Liver (tissue), 9 donors: ENCODE results near the gene DCAF16. TPM values are rescaled to one million over a fixed set of nuclear protein-coding genes. Genes with fewer than 3 reads are reported as not detected.

ENCODE experiments used
- DNase-seq: peaks from one replicate; pipeline ENCODE4 v3.0.0-alpha.2; 2017; ENCODE audit warnings: low spot score
- H3K27ac ChIP-seq, 2 donors: one replicate each; pipeline ENCODE4 v1.7.0; 2013; ENCODE audit warnings: inconsistent platforms in 2 of 2, low read length in 2 of 2, control low read depth in 1 of 2, low read depth in 1 of 2, mild to moderate bottlenecking in 1 of 2
- H3K27me3 ChIP-seq, 4 donors: one replicate each; pipeline versions ENCODE4 v1.6.1 to v1.7.0; 2013; ENCODE audit warnings: low read length in 3 of 4, inconsistent platforms in 1 of 4, mild to moderate bottlenecking in 1 of 4, moderate library complexity in 1 of 4; ENCODE audit not compliant: control insufficient read depth in 4 of 4, insufficient read depth in 4 of 4
- H3K36me3 ChIP-seq, 4 donors: one replicate each; pipeline versions ENCODE4 v1.6.1 to v1.7.0; 2013; ENCODE audit warnings: low read length in 3 of 4, mild to moderate bottlenecking in 3 of 4, low read depth in 1 of 4, moderate library complexity in 1 of 4; ENCODE audit not compliant: control insufficient read depth in 4 of 4, insufficient read depth in 3 of 4
- H3K4me1 ChIP-seq, 4 donors: one replicate each; pipeline versions ENCODE4 v1.6.1 to v1.7.0; 2013; ENCODE audit warnings: low read length in 3 of 4, mild to moderate bottlenecking in 3 of 4, moderate library complexity in 1 of 4; ENCODE audit not compliant: control insufficient read depth in 4 of 4, insufficient read depth in 4 of 4
- H3K4me3 ChIP-seq, 3 donors: one replicate each; pipeline versions ENCODE4 v1.6.1 to v1.7.0; 2013; ENCODE audit warnings: low read length in 3 of 3, control low read depth in 1 of 3, low read depth in 1 of 3, mild to moderate bottlenecking in 1 of 3
- H3K9ac ChIP-seq, 2 donors: one replicate each; pipeline ENCODE4 v1.7.0; 2013; ENCODE audit warnings: low read length in 2 of 2, mild to moderate bottlenecking in 2 of 2, moderate library complexity in 2 of 2, control low read depth in 1 of 2, low read depth in 1 of 2
- H3K9me3 ChIP-seq, 4 donors: one replicate each; pipeline versions ENCODE4 v1.6.1 to v1.7.0; 2013; ENCODE audit warnings: low read length in 3 of 4; ENCODE audit not compliant: control insufficient read depth in 4 of 4
- EGR1 ChIP-seq, 2 donors: IDR thresholded peaks; 2 replicates each; pipeline ENCODE4 v1.6.1; 2016 to 2018; ENCODE audit warnings: antibody characterized with exemption in 2 of 2, low read depth in 2 of 2
- FOXA1 ChIP-seq: IDR thresholded peaks from 2 replicates; pipeline ENCODE4 v1.6.1; 2016; ENCODE audit warnings: antibody characterized with exemption
- FOXA2 ChIP-seq: IDR thresholded peaks from 2 replicates; pipeline ENCODE4 v1.6.1; 2016; ENCODE audit warnings: antibody characterized with exemption
- GABPA ChIP-seq, 2 donors: IDR thresholded peaks in 1 of 2; conservative IDR thresholded peaks in 1 of 2; 2 replicates each; pipeline ENCODE4 v1.6.1; 2016; ENCODE audit warnings: antibody characterized with exemption in 2 of 2, mild to moderate bottlenecking in 1 of 2, moderate library complexity in 1 of 2
- HNF4A ChIP-seq, 2 donors: conservative IDR thresholded peaks; 2 replicates each; pipeline ENCODE4 v1.6.1; 2016; ENCODE audit warnings: antibody characterized with exemption in 2 of 2, mild to moderate bottlenecking in 2 of 2
- HNF4G ChIP-seq: IDR thresholded peaks from 2 replicates; pipeline ENCODE4 v1.6.1; 2016; ENCODE audit warnings: antibody characterized with exemption
- NR2F2 ChIP-seq: IDR thresholded peaks from 2 replicates; pipeline ENCODE4 v1.6.1; 2016; ENCODE audit warnings: antibody characterized with exemption
- RAD21 ChIP-seq, 2 donors: IDR thresholded peaks; 2 replicates each; pipeline ENCODE4 v1.6.1; 2016; ENCODE audit warnings: antibody characterized with exemption in 2 of 2, mild to moderate bottlenecking in 2 of 2
- SP1 ChIP-seq: IDR thresholded peaks from 2 replicates; pipeline ENCODE4 v1.6.1; 2018; ENCODE audit warnings: antibody characterized with exemption, mild to moderate bottlenecking
- YY1 ChIP-seq: IDR thresholded peaks from 2 replicates; pipeline ENCODE4 v1.6.1; 2016; ENCODE audit warnings: antibody characterized with exemption, mild to moderate bottlenecking
- WGBS: extraction: QIAGEN DNeasy Blood & Tissue Kit; methylation state at CpG from one replicate; pipeline ENCODE4 v1.1.7; 2013; 5-methylcytosine and 5-hydroxymethylcytosine counted together
- polyA plus RNA-seq, 2 donors: library from polyadenylated mRNA; stranded (reverse) in 1 of 2; unstranded in 1 of 2; fragments of 200-250 nt in 1 of 2; fragments of >200 nt in 1 of 2; fragmentation: Nextera tagmentation in 1 of 2; extraction: Ambion mirVana in 1 of 2; gene quantifications; one replicate each; pipeline versions ENCODE4 v1.2.1 to v1.2.3, GENCODE V29; 2013 to 2015
- total RNA-seq, 2 donors: library from RNA; depleted of rRNA; stranded (reverse); fragments of >200 nt; gene quantifications; one replicate each; pipeline ENCODE4 v1.2.3, GENCODE V29; 2014
- TF ChIP-seq, protein P1 (sequence below): IDR thresholded peaks from 2 replicates; pipeline ENCODE4 v1.6.1; 2016; ENCODE audit warnings: antibody characterized with exemption
- TF ChIP-seq, protein P2 (sequence below): fragments of 150-350 bp; IDR thresholded peaks from 2 replicates; pipeline ENCODE4 v1.5.1; 2017; ENCODE audit warnings: improper control_type of control experiment, low read depth, low read length; ENCODE audit not compliant: missing input control
- TF ChIP-seq, protein P3 (sequence below): IDR thresholded peaks from 2 replicates; pipeline ENCODE4 v1.6.1; 2016; ENCODE audit warnings: antibody characterized with exemption
- TF ChIP-seq, protein P4 (sequence below): IDR thresholded peaks from 2 replicates; pipeline ENCODE4 v1.6.1; 2016; ENCODE audit warnings: antibody characterized with exemption, mild to moderate bottlenecking
- donor health status: healthy.
- donor health status: healthy.
- donor health status: healthy.
- donor health status: healthy.
- donor health status: healthy.

Gene DCAF16
- total and polyA plus RNA-seq, 4 donors: 1.6 to 13.4 (median 5.0) TPM

DNA sequence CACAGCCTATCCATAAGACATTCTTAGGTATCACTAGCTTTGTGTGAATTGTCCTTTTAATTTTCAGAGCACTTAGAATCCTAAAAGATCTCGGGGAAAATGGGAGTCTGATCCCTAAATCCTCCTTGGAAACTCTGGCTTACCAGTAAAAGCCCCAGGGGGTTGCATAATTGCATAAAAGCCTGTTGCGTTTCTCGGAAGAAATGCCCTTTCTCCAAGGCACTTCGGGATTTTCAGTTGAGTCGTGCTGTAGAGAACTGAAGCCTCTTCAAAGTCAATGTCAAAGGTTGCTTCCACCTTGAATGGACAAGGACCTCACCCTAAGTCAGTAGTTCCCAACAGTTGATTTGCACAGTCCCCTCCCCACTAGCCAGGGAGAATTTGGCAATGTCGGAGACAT, 49.9 kb downstream of the DCAF16 start:
- TF ChIP-seq FOXA2: no peak
- TF ChIP-seq, protein P1, sequence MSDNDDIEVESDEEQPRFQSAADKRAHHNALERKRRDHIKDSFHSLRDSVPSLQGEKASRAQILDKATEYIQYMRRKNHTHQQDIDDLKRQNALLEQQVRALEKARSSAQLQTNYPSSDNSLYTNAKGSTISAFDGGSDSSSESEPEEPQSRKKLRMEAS: no peak
- TF ChIP-seq, protein P2, sequence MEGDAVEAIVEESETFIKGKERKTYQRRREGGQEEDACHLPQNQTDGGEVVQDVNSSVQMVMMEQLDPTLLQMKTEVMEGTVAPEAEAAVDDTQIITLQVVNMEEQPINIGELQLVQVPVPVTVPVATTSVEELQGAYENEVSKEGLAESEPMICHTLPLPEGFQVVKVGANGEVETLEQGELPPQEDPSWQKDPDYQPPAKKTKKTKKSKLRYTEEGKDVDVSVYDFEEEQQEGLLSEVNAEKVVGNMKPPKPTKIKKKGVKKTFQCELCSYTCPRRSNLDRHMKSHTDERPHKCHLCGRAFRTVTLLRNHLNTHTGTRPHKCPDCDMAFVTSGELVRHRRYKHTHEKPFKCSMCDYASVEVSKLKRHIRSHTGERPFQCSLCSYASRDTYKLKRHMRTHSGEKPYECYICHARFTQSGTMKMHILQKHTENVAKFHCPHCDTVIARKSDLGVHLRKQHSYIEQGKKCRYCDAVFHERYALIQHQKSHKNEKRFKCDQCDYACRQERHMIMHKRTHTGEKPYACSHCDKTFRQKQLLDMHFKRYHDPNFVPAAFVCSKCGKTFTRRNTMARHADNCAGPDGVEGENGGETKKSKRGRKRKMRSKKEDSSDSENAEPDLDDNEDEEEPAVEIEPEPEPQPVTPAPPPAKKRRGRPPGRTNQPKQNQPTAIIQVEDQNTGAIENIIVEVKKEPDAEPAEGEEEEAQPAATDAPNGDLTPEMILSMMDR: no peak
- H3K36me3 ChIP-seq: no peaks in the 10 kb centered on the region
- no peak overlapping the region for H3K27ac ChIP-seq
- no peaks in the 10 kb centered on the region for H3K4me1 ChIP-seq
- H3K9me3 ChIP-seq: no peaks in the 10 kb centered on the region
- peaks cover 0 to 2% (median 0%) of the 10 kb centered on the region in 4 donors for H3K27me3 ChIP-seq
- DNase-seq: no peak
- H3K9ac ChIP-seq: no peak overlapping the region
- WGBS: 79% methylated on average over 6 of the region's 6 CpGs
- no peak overlapping the region for H3K4me3 ChIP-seq

DNA sequence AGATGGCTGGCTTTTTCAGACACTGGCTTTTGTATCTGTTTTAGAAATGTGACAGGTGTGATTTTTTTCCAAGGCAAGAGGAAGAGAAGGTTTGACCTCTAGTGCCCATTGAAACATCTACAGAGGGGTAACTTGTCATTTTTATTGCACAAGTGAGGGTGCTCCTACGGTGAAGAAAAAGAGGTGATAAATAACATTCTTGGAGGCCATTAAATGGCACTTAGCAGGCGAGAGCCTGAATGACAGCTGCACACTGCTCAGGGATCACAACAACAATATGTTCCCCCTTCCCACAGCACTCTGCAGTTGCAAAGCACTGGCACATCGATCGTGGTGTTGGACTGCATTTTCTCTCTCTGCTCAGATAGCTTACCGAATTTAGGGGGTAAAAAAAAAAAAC, 52.1 kb downstream of the DCAF16 start:
- Histone ChIP-seq H3K9me3 (no peaks in the 10 kb centered on the region), H3K27ac (no peak overlapping the region), H3K4me1 (no peaks in the 10 kb centered on the region), H3K36me3 (no peaks in the 10 kb centered on the region), H3K4me3 (no peak overlapping the region), H3K27me3 (no peaks in the 10 kb centered on the region), H3K9ac (no peak overlapping the region)
- no peak for DNase-seq
- no peak for TF ChIP-seq NR2F2
- no peak for TF ChIP-seq RAD21 (IDR thresholded peaks at IDR 0.05)
- TF ChIP-seq HNF4A (conservative IDR thresholded peaks at IDR 0.05): no peak
- TF ChIP-seq, protein P3, sequence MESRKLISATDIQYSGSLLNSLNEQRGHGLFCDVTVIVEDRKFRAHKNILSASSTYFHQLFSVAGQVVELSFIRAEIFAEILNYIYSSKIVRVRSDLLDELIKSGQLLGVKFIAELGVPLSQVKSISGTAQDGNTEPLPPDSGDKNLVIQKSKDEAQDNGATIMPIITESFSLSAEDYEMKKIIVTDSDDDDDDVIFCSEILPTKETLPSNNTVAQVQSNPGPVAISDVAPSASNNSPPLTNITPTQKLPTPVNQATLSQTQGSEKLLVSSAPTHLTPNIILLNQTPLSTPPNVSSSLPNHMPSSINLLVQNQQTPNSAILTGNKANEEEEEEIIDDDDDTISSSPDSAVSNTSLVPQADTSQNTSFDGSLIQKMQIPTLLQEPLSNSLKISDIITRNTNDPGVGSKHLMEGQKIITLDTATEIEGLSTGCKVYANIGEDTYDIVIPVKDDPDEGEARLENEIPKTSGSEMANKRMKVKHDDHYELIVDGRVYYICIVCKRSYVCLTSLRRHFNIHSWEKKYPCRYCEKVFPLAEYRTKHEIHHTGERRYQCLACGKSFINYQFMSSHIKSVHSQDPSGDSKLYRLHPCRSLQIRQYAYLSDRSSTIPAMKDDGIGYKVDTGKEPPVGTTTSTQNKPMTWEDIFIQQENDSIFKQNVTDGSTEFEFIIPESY: no peak
- TF ChIP-seq SP1: no peak
- TF ChIP-seq, protein P4, sequence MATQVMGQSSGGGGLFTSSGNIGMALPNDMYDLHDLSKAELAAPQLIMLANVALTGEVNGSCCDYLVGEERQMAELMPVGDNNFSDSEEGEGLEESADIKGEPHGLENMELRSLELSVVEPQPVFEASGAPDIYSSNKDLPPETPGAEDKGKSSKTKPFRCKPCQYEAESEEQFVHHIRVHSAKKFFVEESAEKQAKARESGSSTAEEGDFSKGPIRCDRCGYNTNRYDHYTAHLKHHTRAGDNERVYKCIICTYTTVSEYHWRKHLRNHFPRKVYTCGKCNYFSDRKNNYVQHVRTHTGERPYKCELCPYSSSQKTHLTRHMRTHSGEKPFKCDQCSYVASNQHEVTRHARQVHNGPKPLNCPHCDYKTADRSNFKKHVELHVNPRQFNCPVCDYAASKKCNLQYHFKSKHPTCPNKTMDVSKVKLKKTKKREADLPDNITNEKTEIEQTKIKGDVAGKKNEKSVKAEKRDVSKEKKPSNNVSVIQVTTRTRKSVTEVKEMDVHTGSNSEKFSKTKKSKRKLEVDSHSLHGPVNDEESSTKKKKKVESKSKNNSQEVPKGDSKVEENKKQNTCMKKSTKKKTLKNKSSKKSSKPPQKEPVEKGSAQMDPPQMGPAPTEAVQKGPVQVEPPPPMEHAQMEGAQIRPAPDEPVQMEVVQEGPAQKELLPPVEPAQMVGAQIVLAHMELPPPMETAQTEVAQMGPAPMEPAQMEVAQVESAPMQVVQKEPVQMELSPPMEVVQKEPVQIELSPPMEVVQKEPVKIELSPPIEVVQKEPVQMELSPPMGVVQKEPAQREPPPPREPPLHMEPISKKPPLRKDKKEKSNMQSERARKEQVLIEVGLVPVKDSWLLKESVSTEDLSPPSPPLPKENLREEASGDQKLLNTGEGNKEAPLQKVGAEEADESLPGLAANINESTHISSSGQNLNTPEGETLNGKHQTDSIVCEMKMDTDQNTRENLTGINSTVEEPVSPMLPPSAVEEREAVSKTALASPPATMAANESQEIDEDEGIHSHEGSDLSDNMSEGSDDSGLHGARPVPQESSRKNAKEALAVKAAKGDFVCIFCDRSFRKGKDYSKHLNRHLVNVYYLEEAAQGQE: no peak
- TF ChIP-seq, protein P2: no peak
- TF ChIP-seq FOXA1: no peak
- TF ChIP-seq YY1: no peak
- TF ChIP-seq HNF4G: no peak
- no peak for TF ChIP-seq EGR1 (IDR thresholded peaks at IDR 0.05; ENCODE audit: low read depth in 2 of 2)
- no peak for TF ChIP-seq GABPA (IDR thresholded peaks at IDR 0.05 in 1 of 2, conservative IDR thresholded peaks at IDR 0.05 in 1 of 2)
- 65% methylated on average over 5 of the region's 5 CpGs for WGBS
